GM12878 (cell line): ENCODE measurements around the gene MCCD1. TPM values are rescaled to one million over a fixed set of nuclear protein-coding genes. Genes with fewer than 3 reads are reported as not detected.
A peak's percentile ranks its signal among the peaks of the same experiment; 100 is the strongest.

Experiments used
- ATF7 ChIP-seq: fragments of 450-650 bp; IDR thresholded peaks from 2 replicates; pipeline ENCODE4 v1.6.1; 2016; ENCODE audit warnings: low read depth, mild to moderate bottlenecking
- CBX3 ChIP-seq: fragments of 200-600 bp; sonication (generic); IDR thresholded peaks from 2 replicates; pipeline ENCODE4 v1.6.1; 2016; ENCODE audit warnings: low read depth, borderline replicate concordance
- CHD2 ChIP-seq: IDR thresholded peaks from 2 replicates; pipeline ENCODE4 v1.6.1; 2011; ENCODE audit warnings: low read depth, low read length, improper control_type of control experiment, borderline replicate concordance
- CREB1 ChIP-seq: IDR thresholded peaks from 2 replicates; pipeline ENCODE4 v1.6.1; 2012; ENCODE audit warnings: low read depth, mild to moderate bottlenecking, inconsistent platforms
- EP300 ChIP-seq, 2 experiments: fragments of 150-350 bp in 1 of 2; IDR thresholded peaks; 2 replicates each; pipeline ENCODE4 v1.6.1; 2011 to 2012; ENCODE audit warnings: low read depth in 2 of 2, low read length in 2 of 2, borderline replicate concordance in 1 of 2, improper control_type of control experiment in 1 of 2, inconsistent platforms in 1 of 2; ENCODE audit not compliant: control insufficient read depth in 1 of 2
- ESRRA ChIP-seq: IDR thresholded peaks from 2 replicates; pipeline ENCODE4 v1.6.1; 2012; ENCODE audit warnings: mild to moderate bottlenecking, low read length, improper control_type of control experiment
- FOXM1 ChIP-seq: IDR thresholded peaks from 2 replicates; pipeline ENCODE4 v1.6.1; 2012; ENCODE audit warnings: low read depth, mild to moderate bottlenecking, inconsistent platforms, low read length, moderate library complexity
- HDAC6 ChIP-seq: fragments of 200-600 bp; sonication (generic); IDR thresholded peaks from one replicate; pipeline ENCODE4 v1.8.0; 2017; ENCODE audit warnings: antibody characterized with exemption; ENCODE audit not compliant: unreplicated experiment
- HDGF ChIP-seq: fragments of 450-650 bp; IDR thresholded peaks from 2 replicates; pipeline ENCODE4 v1.6.1; 2016; ENCODE audit warnings: antibody characterized with exemption
- JUND ChIP-seq: IDR thresholded peaks from 2 replicates; pipeline ENCODE4 v1.6.1; 2012; ENCODE audit warnings: low read depth, mild to moderate bottlenecking, low read length, improper control_type of control experiment, moderate library complexity
- NFXL1 ChIP-seq: fragments of 450-650 bp; IDR thresholded peaks from 2 replicates; pipeline ENCODE4 v1.6.1; 2017; ENCODE audit warnings: antibody characterized with exemption, mild to moderate bottlenecking, borderline replicate concordance
- NR2C1 ChIP-seq: fragments of 450-650 bp; IDR thresholded peaks from 2 replicates; pipeline ENCODE4 v1.6.1; 2017; ENCODE audit warnings: antibody characterized with exemption, mild to moderate bottlenecking, moderate library complexity
- PAX5 ChIP-seq: IDR thresholded peaks from 2 replicates; pipeline ENCODE4 v1.6.1; 2011; ENCODE audit warnings: low read depth, low read length, borderline replicate concordance
- POLR2A ChIP-seq: IDR thresholded peaks from 2 replicates; pipeline ENCODE4 v1.6.1; 2011; ENCODE audit warnings: low read depth, mild to moderate bottlenecking, low read length
- POLR2AphosphoS5 ChIP-seq: IDR thresholded peaks from 2 replicates; pipeline ENCODE4 v1.6.1; 2011; ENCODE audit warnings: mild to moderate bottlenecking, low read length, inconsistent platforms
- RAD21 ChIP-seq: IDR thresholded peaks from 2 replicates; pipeline ENCODE4 v1.6.1; 2011; ENCODE audit warnings: mild to moderate bottlenecking, low read depth, low read length, moderate library complexity; ENCODE audit not compliant: insufficient read depth
- SIN3A ChIP-seq: IDR thresholded peaks from 2 replicates; pipeline ENCODE4 v1.6.1; 2012; ENCODE audit warnings: low read depth, low read length, improper control_type of control experiment
- SMAD1 ChIP-seq: fragments of 450-650 bp; IDR thresholded peaks from 2 replicates; pipeline ENCODE4 v1.6.1; 2018; ENCODE audit warnings: mild to moderate bottlenecking, low read depth; ENCODE audit not compliant: partially characterized antibody
- SMAD5 ChIP-seq: IDR thresholded peaks from 2 replicates; pipeline ENCODE4 v1.6.1; 2016; ENCODE audit warnings: antibody characterized with exemption, low read depth
- SPI1 ChIP-seq: IDR thresholded peaks from 2 replicates; pipeline ENCODE4 v1.6.1; 2011; ENCODE audit warnings: low read depth, mild to moderate bottlenecking, low read length, moderate library complexity, borderline replicate concordance; ENCODE audit not compliant: insufficient read depth
- TBL1XR1 ChIP-seq: IDR thresholded peaks from 2 replicates; pipeline ENCODE4 v1.6.1; 2012; ENCODE audit warnings: low read depth, low read length, improper control_type of control experiment
- TCF3 ChIP-seq: IDR thresholded peaks from 2 replicates; pipeline ENCODE4 v1.6.1; 2012; ENCODE audit warnings: low read depth, mild to moderate bottlenecking, low read length, borderline replicate concordance; ENCODE audit not compliant: insufficient read depth
- TCF7 ChIP-seq: IDR thresholded peaks from 2 replicates; pipeline ENCODE4 v1.6.1; 2014; ENCODE audit warnings: antibody characterized with exemption, borderline replicate concordance
- polyA plus RNA-seq, 11 experiments: library from polyadenylated mRNA; depleted of rRNA in 4 of 11; unstranded in 6 of 11; stranded (reverse) in 5 of 11; fragments of >200 nt; fragmentation: Nextera tagmentation in 4 of 11; fragmentation: Illumina TruSeq in 1 of 11; extraction: Ambion mirVana in 4 of 11; extraction: Trizol in 1 of 11; gene quantifications; 1 replicate in 1 of 11; 2 replicates in 10 of 11; pipeline versions ENCODE4 v1.2.1 to v1.2.3, GENCODE V29; 2011 to 2016; ENCODE audit warnings: inconsistent platforms in 2 of 11, missing spikeins in 2 of 11, low read depth in 1 of 11
- total RNA-seq, 4 experiments: library from RNA; depleted of rRNA in 3 of 4; stranded (reverse); fragments of >200 nt in 3 of 4; fragmentation: Illumina TruSeq in 1 of 4; extraction: Trizol in 1 of 4; gene quantifications; 2 replicates each; pipeline versions ENCODE4 v1.2.1 to v1.2.3, GENCODE V29; 2013 to 2021
- TF ChIP-seq, protein P1 (sequence below): IDR thresholded peaks from 2 replicates; pipeline ENCODE4 v1.6.1; 2011; ENCODE audit warnings: low read depth, mild to moderate bottlenecking, low read length, moderate library complexity, borderline replicate concordance; ENCODE audit errors: extremely low read depth
- TF ChIP-seq, protein P2 (sequence below): fragments of 450-650 bp; IDR thresholded peaks from 2 replicates; pipeline ENCODE4 v1.6.1; 2016; ENCODE audit warnings: mild to moderate bottlenecking
- TF ChIP-seq, protein P3 (sequence below): IDR thresholded peaks from 2 replicates; pipeline ENCODE4 v1.6.1; 2011; ENCODE audit warnings: mild to moderate bottlenecking, low read depth, low read length, moderate library complexity; ENCODE audit not compliant: insufficient replicate concordance
- TF ChIP-seq, protein P4 (sequence below): fragments of 450-650 bp; IDR thresholded peaks from 2 replicates; pipeline ENCODE4 v1.6.1; 2017; ENCODE audit warnings: low read depth, mild to moderate bottlenecking, moderate library complexity

Gene MCCD1
- total and polyA plus RNA-seq, 10 of the 15 experiments (the other 5 are each of a cell fraction or from before 2014, with no cell fraction given) = not detected

DNA sequence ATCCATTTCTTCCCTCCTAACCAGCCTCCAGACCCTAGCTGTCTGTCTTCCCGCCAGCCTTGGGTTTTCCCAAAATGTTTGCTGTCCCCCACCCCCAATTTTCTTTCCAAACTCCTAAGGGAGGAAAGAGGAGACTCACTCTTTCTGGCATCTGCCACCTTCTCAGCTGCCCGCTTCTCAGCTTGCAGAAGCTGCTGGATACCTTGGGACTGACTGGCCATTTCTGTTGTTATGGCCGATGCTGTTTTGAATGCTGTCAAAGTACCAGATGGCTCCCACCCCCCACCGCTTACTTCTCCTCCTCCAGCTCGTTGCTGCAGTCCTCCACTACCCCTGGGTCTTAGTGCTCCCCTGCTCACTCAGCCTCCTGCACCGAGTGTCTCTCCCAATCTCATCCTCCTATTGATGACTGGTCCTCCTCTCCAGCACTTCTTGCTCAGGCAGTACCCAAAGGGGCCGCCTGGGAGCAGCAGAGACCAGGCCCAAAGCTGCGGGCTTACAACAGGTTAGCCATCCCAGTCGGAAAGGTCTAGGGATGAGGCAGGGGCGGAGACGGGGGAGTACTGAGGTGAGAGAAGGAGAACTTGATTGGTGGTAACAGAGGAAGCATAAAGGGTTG is 17.7 kb downstream of the MCCD1 start, which contains the start of gene ATP6V1G2 (continued):
- TF ChIP-seq CHD2 (peak; percentile 25; the same call in 1 of the 2 replicates), HDAC6 (no peak), POLR2A (no peak), HDGF (no peak), TCF3 (no peak), NFXL1 (no peak), PAX5 (no peak; the same call in 1 of the 2 replicates), NR2C1 (no peak), SIN3A (peak; percentile 57; the same call in 1 of the 2 replicates), TBL1XR1 (no peak), RAD21 (peak; percentile 100), CREB1 (0 out of 2 replicates have a peak, but pooled peaks have one; percentile 38), SPI1 (no peak), FOXM1 (no peak), EP300 (IDR thresholded peaks at IDR 0.05; ENCODE audit: borderline replicate concordance in 1 of 2, control insufficient read depth in 1 of 2, low read depth in 2 of 2, low read length in 2 of 2) (no peak), SMAD1 (no peak), ESRRA (no peak), CBX3 (no peak), TCF7 (no peak), POLR2AphosphoS5 (no peak), JUND (no peak), SMAD5 (no peak), ATF7 (no peak; the same call in 1 of the 2 replicates)
- TF ChIP-seq, protein P1, sequence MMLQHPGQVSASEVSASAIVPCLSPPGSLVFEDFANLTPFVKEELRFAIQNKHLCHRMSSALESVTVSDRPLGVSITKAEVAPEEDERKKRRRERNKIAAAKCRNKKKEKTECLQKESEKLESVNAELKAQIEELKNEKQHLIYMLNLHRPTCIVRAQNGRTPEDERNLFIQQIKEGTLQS = no peak
- TF ChIP-seq, protein P2, sequence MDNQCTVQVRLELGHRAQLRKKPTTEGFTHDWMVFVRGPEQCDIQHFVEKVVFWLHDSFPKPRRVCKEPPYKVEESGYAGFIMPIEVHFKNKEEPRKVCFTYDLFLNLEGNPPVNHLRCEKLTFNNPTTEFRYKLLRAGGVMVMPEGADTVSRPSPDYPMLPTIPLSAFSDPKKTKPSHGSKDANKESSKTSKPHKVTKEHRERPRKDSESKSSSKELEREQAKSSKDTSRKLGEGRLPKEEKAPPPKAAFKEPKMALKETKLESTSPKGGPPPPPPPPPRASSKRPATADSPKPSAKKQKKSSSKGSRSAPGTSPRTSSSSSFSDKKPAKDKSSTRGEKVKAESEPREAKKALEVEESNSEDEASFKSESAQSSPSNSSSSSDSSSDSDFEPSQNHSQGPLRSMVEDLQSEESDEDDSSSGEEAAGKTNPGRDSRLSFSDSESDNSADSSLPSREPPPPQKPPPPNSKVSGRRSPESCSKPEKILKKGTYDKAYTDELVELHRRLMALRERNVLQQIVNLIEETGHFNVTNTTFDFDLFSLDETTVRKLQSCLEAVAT = no peak
- TF ChIP-seq, protein P3, sequence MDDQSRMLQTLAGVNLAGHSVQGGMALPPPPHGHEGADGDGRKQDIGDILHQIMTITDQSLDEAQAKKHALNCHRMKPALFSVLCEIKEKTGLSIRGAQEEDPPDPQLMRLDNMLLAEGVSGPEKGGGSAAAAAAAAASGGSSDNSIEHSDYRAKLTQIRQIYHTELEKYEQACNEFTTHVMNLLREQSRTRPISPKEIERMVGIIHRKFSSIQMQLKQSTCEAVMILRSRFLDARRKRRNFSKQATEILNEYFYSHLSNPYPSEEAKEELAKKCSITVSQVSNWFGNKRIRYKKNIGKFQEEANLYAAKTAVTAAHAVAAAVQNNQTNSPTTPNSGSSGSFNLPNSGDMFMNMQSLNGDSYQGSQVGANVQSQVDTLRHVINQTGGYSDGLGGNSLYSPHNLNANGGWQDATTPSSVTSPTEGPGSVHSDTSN = no peak
- TF ChIP-seq, protein P4, sequence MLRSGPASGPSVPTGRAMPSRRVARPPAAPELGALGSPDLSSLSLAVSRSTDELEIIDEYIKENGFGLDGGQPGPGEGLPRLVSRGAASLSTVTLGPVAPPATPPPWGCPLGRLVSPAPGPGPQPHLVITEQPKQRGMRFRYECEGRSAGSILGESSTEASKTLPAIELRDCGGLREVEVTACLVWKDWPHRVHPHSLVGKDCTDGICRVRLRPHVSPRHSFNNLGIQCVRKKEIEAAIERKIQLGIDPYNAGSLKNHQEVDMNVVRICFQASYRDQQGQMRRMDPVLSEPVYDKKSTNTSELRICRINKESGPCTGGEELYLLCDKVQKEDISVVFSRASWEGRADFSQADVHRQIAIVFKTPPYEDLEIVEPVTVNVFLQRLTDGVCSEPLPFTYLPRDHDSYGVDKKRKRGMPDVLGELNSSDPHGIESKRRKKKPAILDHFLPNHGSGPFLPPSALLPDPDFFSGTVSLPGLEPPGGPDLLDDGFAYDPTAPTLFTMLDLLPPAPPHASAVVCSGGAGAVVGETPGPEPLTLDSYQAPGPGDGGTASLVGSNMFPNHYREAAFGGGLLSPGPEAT = no peak
